H1 (cell line): ENCODE measurements around the gene PDLIM3. TPM values are rescaled to one million over a fixed set of nuclear protein-coding genes. Genes with fewer than 3 reads are reported as not detected.

Experiments used
- CTCF ChIA-PET: fragments of 300-600 bp; sonication (Branson Sonifier 250); formaldehyde crosslinking; loops from one replicate; lab custom pipeline; 2021; ENCODE audit not compliant: partially characterized antibody; lab: Charles Lee
- POLR2A ChIA-PET: fragments of 300-600 bp; sonication (Branson Sonifier 250); formaldehyde crosslinking; loops from one replicate; lab custom pipeline; 2021; ENCODE audit warnings: inconsistent platforms; ENCODE audit not compliant: partially characterized antibody; lab: Charles Lee
- DNase-seq, 2 experiments: peaks; one replicate each; pipeline versions ENCODE4 v3.0.0 to v3.0.0-alpha.2; 2010 to 2022; ENCODE audit warnings: low spot score in 2 of 2, low read depth in 1 of 2, mixed read lengths in 1 of 2
- FAIRE-seq: peaks from 2 replicates; lab custom pipeline; 2011; peaks lifted over from hg19 to GRCh38; lab: Jason Lieb, UNC
- H2AFZ ChIP-seq: 2 replicates; pipeline ENCODE4 v1.8.1; 2012; ENCODE audit warnings: low read length, inconsistent platforms
- H2AK5ac ChIP-seq: 2 replicates; pipeline ENCODE4 v1.6.1; 2013; ENCODE audit warnings: low read depth, low read length
- H2BK120ac ChIP-seq: replicated peaks from 2 replicates; pipeline ENCODE3; 2013; ENCODE audit warnings: low read depth, low read length, inconsistent platforms
- H2BK12ac ChIP-seq: 2 replicates; pipeline ENCODE4 v1.6.1; 2013; ENCODE audit warnings: low read depth, low read length
- H2BK15ac ChIP-seq: 2 replicates; pipeline ENCODE4 v1.6.1; 2013; ENCODE audit warnings: low read length
- H2BK20ac ChIP-seq: 2 replicates; pipeline ENCODE4 v1.6.1; 2013; ENCODE audit warnings: low read length
- H2BK5ac ChIP-seq: 2 replicates; pipeline ENCODE4 v1.6.1; 2013; ENCODE audit warnings: low read depth, low read length
- H3K14ac ChIP-seq: 2 replicates; pipeline ENCODE4 v1.6.1; 2013; ENCODE audit warnings: inconsistent platforms; ENCODE audit not compliant: insufficient read length
- H3K18ac ChIP-seq: 2 replicates; pipeline ENCODE4 v1.6.1; 2013; ENCODE audit warnings: low read length; ENCODE audit errors: extremely low read depth
- H3K23ac ChIP-seq: 2 replicates; pipeline ENCODE4 v1.6.1; 2013; ENCODE audit warnings: inconsistent platforms; ENCODE audit not compliant: insufficient read length
- H3K23me2 ChIP-seq: 2 replicates; pipeline ENCODE4 v1.6.1; 2013; ENCODE audit warnings: low read depth, low read length
- H3K27ac ChIP-seq: 2 replicates; pipeline ENCODE4 v1.6.1; 2011; ENCODE audit warnings: low read depth, low read length, inconsistent platforms
- H3K27me3 ChIP-seq, 4 experiments: replicated peaks in 1 of 4; 1 replicate in 1 of 4; 2 replicates in 3 of 4; pipeline versions ENCODE4 v1.6.1 to v1.8.1; 2011 to 2013; ENCODE audit warnings: low read length in 3 of 4, mild to moderate bottlenecking in 3 of 4, inconsistent platforms in 2 of 4, mixed read lengths in 2 of 4, moderate library complexity in 1 of 4; ENCODE audit not compliant: control insufficient read depth in 3 of 4, insufficient read depth in 3 of 4; ENCODE audit errors: extremely low read depth in 1 of 4
- H3K36me3 ChIP-seq, 4 experiments: 2 replicates each; pipeline versions ENCODE4 v1.6.1 to v1.8.1; 2011 to 2013; ENCODE audit warnings: mild to moderate bottlenecking in 4 of 4, low read length in 3 of 4, moderate library complexity in 2 of 4, control low read depth in 1 of 4, inconsistent platforms in 1 of 4; ENCODE audit not compliant: insufficient read depth in 4 of 4, control insufficient read depth in 2 of 4
- H3K4ac ChIP-seq: replicated peaks from 2 replicates; pipeline ENCODE3; 2013; ENCODE audit warnings: low read length, low read depth, mixed read lengths, inconsistent platforms; ENCODE audit not compliant: insufficient read length
- H3K4me1 ChIP-seq, 4 experiments: replicated peaks in 1 of 4; 1 replicate in 1 of 4; 2 replicates in 3 of 4; pipeline versions ENCODE4 v1.6.1 to v1.8.1; 2011 to 2013; ENCODE audit warnings: low read length in 3 of 4, inconsistent platforms in 2 of 4, mixed read lengths in 1 of 4; ENCODE audit not compliant: insufficient read depth in 4 of 4, control insufficient read depth in 3 of 4
- H3K4me2 ChIP-seq, 2 experiments: 2 replicates each; pipeline versions ENCODE4 v1.6.1 to v1.8.1; 2011 to 2013; ENCODE audit warnings: low read depth in 2 of 2, low read length in 2 of 2, control low read depth in 1 of 2, inconsistent platforms in 1 of 2, mild to moderate bottlenecking in 1 of 2; ENCODE audit not compliant: insufficient read depth in 1 of 2
- H3K4me3 ChIP-seq, 4 experiments: fragments of 200-600, 300-600 bp in 1 of 4; sonication (generic), shearing (Covaris generic), sonication (Bioruptor Twin) in 1 of 4; 2 replicates each; pipeline versions ENCODE4 v1.5.1 to v1.8.1; 2011 to 2016; ENCODE audit warnings: low read length in 4 of 4, low read depth in 3 of 4, control low read depth in 2 of 4, inconsistent platforms in 2 of 4, mild to moderate bottlenecking in 2 of 4, mixed read lengths in 1 of 4, moderate library complexity in 1 of 4; ENCODE audit not compliant: insufficient read depth in 2 of 4; ENCODE audit errors: extremely low read depth in 1 of 4
- H3K56ac ChIP-seq: replicated peaks from 2 replicates; pipeline ENCODE3; 2013; ENCODE audit warnings: low read depth, mild to moderate bottlenecking, mixed read lengths, low read length, inconsistent platforms; ENCODE audit not compliant: insufficient read length
- H3K79me1 ChIP-seq: 2 replicates; pipeline ENCODE4 v1.6.1; 2013; ENCODE audit warnings: low read depth, low read length, control low read depth
- H3K79me2 ChIP-seq, 2 experiments: 2 replicates each; pipeline versions ENCODE4 v1.6.1 to v1.8.1; 2012 to 2013; ENCODE audit warnings: low read length in 2 of 2, mild to moderate bottlenecking in 2 of 2, inconsistent platforms in 1 of 2; ENCODE audit not compliant: insufficient read depth in 2 of 2, control insufficient read depth in 1 of 2
- H3K9ac ChIP-seq, 4 experiments: replicated peaks in 1 of 4; 1 replicate in 1 of 4; 2 replicates in 3 of 4; pipeline versions ENCODE4 v1.6.1 to v1.8.1; 2011 to 2013; ENCODE audit warnings: low read depth in 3 of 4, low read length in 3 of 4, control low read depth in 2 of 4, mild to moderate bottlenecking in 2 of 4, moderate library complexity in 2 of 4, inconsistent platforms in 1 of 4; ENCODE audit errors: extremely low read depth in 1 of 4
- H3K9me3 ChIP-seq, 2 experiments: 2 replicates each; pipeline versions ENCODE4 v1.6.1 to v1.8.1; 2012 to 2013; ENCODE audit warnings: mild to moderate bottlenecking in 2 of 2, moderate library complexity in 2 of 2, control low read depth in 1 of 2, inconsistent platforms in 1 of 2, low read depth in 1 of 2, low read length in 1 of 2, mixed read lengths in 1 of 2; ENCODE audit not compliant: insufficient read depth in 2 of 2
- H4K20me1 ChIP-seq, 2 experiments: replicated peaks in 1 of 2; 2 replicates each; pipeline versions ENCODE3 to v1.8.1; 2011 to 2013; ENCODE audit warnings: inconsistent platforms in 2 of 2, low read length in 2 of 2, mild to moderate bottlenecking in 1 of 2; ENCODE audit not compliant: insufficient read depth in 2 of 2, control insufficient read depth in 1 of 2
- H4K5ac ChIP-seq: 2 replicates; pipeline ENCODE4 v1.6.1; 2013; ENCODE audit warnings: low read length, low read depth, mixed read lengths, inconsistent platforms; ENCODE audit not compliant: insufficient read length
- H4K8ac ChIP-seq: 2 replicates; pipeline ENCODE4 v1.8.0; 2013; ENCODE audit warnings: mild to moderate bottlenecking, moderate library complexity, low read length, inconsistent platforms; ENCODE audit not compliant: insufficient read depth; ENCODE audit errors: extremely low read depth
- H4K91ac ChIP-seq: replicated peaks from 2 replicates; pipeline ENCODE3; 2013; ENCODE audit warnings: low read length, mixed read lengths, inconsistent platforms; ENCODE audit not compliant: insufficient read length
- CTCF ChIP-seq, 3 experiments: IDR thresholded peaks; 1 replicate in 2 of 3; 2 replicates in 1 of 3; pipeline versions ENCODE4 v1.5.1 to v1.6.1; 2011; ENCODE audit warnings: low read length in 3 of 3, mild to moderate bottlenecking in 3 of 3, inconsistent platforms in 2 of 3, low read depth in 1 of 3, moderate library complexity in 1 of 3; ENCODE audit not compliant: insufficient read depth in 1 of 3; ENCODE audit errors: control extremely low read depth in 1 of 3
- HDAC6 ChIP-seq: IDR thresholded peaks from one replicate; pipeline ENCODE4 v1.7.1; 2012; ENCODE audit warnings: low read depth, mild to moderate bottlenecking, inconsistent platforms, low read length, moderate library complexity
- RAD21 ChIP-seq, 2 experiments: IDR thresholded peaks in 1 of 2; conservative IDR thresholded peaks in 1 of 2; 2 replicates each; pipeline ENCODE4 v1.6.1; 2011; ENCODE audit warnings: low read depth in 2 of 2, low read length in 2 of 2, improper control_type of control experiment in 1 of 2, inconsistent platforms in 1 of 2, mild to moderate bottlenecking in 1 of 2, moderate library complexity in 1 of 2
- WGBS, 2 experiments: shearing (Covaris generic) in 1 of 2; methylation state at CpG; one replicate each; pipeline versions ENCODE4 v1.1.6 to v1.1.7; 2013 to 2015; ENCODE audit warnings: low lambda C conversion rate in 2 of 2, mixed read lengths in 2 of 2, inconsistent platforms in 1 of 2, low coverage in 1 of 2, missing lambda C conversion rate in 1 of 2; ENCODE audit not compliant: insufficient replicate concordance in 2 of 2, insufficient coverage in 1 of 2, insufficient read length in 1 of 2; ENCODE audit errors: extremely low coverage in 1 of 2, missing lambda C conversion rate in 1 of 2; 5-methylcytosine and 5-hydroxymethylcytosine counted together
- polyA plus RNA-seq, 7 experiments: library from polyadenylated mRNA; depleted of rRNA in 3 of 7; stranded (reverse) in 5 of 7; unstranded in 2 of 7; fragments of >200 nt in 5 of 7; fragments of 200-250 nt in 2 of 7; gene quantifications; 1 replicate in 5 of 7; 2 replicates in 1 of 7; 4 replicates in 1 of 7; pipeline versions ENCODE4 v1.2.1 to v1.2.3, GENCODE V29; 2011 to 2013; ENCODE audit warnings: missing spikeins in 2 of 7, mixed read lengths in 2 of 7
- total RNA-seq: library from RNA; stranded (reverse); fragmentation: NEBNext Ultra II Directional; extraction: Animal tissue kit (Norgen Biotek cat#: 25700); gene quantifications from 2 replicates; pipeline ENCODE4 v1.2.1, GENCODE V29; 2021

PDLIM3 gene
- total and polyA plus RNA-seq, 2 of the 8 experiments (the other 6 are each of a cell fraction or from before 2014, with no cell fraction given): 7.6 to 8.1 TPM

GRCh38 chr4:185464183-185464582 is 71.1 kb downstream of the PDLIM3 start:
- no peaks in the 10 kb centered on the region for H3K79me1 ChIP-seq
- WGBS, 2 experiments: 54% methylated on average over 6 of the region's 6 CpGs; no CpG with 5 or more reads in 1 of the 2 experiments

More at GRCh38 chr4:185464183-185464582, 71.1 kb downstream of the PDLIM3 start:
- H3K27ac ChIP-seq: no peak overlapping the region
- H2BK120ac ChIP-seq: no peak overlapping the region
- no peak overlapping the region for H2AFZ ChIP-seq
- no peak overlapping the region for H3K4me2 ChIP-seq
- TF ChIP-seq HDAC6 (no peak), CTCF (IDR thresholded peaks at IDR 0.05; ENCODE audit: control extremely low read depth in 1 of 3, insufficient read depth in 1 of 3, low read depth in 1 of 3, low read length in 3 of 3) (peak; percentile 32 to 40 (median 39); a peak in 3 of 4 replicates), RAD21 (IDR thresholded peaks at IDR 0.05 in 1 of 2, conservative IDR thresholded peaks at IDR 0.05 in 1 of 2; ENCODE audit: low read depth in 2 of 2, low read length in 2 of 2) (peak; percentile 53 to 57)
- no peak overlapping the region for H2BK12ac ChIP-seq
- no peak overlapping the region for H4K91ac ChIP-seq
- H3K14ac ChIP-seq: no peak overlapping the region
- no peaks in the 10 kb centered on the region; a peak in 3 of 7 replicates for H3K4me1 ChIP-seq
- H2AK5ac ChIP-seq: no peak overlapping the region
- no peak overlapping the region for H3K4ac ChIP-seq
- H3K4me3 ChIP-seq: no peak overlapping the region
- H3K27me3 ChIP-seq: no peaks in the 10 kb centered on the region
- no peak overlapping the region for H3K9ac ChIP-seq
- no peaks in the 10 kb centered on the region for H3K79me2 ChIP-seq
- ChIA-PET CTCF (interaction anchor here (0.6 to 1.9 kb wide), 5 partner anchors 9 to 574 kb away, joined by 3 to 6 read pairs (median 3); a partner anchor contains a TSS), POLR2A (interaction anchor here (0.7 to 0.9 kb wide), 3 partner anchors 10 to 26 kb away, joined by 3 read pairs; no protein-coding TSS in a partner anchor)
- FAIRE-seq (no peak), DNase-seq (no peak)
- no peak overlapping the region for H4K8ac ChIP-seq
- H3K23me2 ChIP-seq: no peaks in the 10 kb centered on the region
- no peak overlapping the region for H3K23ac ChIP-seq
- no peaks in the 10 kb centered on the region for H3K36me3 ChIP-seq
- no peak overlapping the region for H3K56ac ChIP-seq
- H3K9me3 ChIP-seq: no peaks in the 10 kb centered on the region
- no peak overlapping the region for H4K5ac ChIP-seq
- H2BK20ac ChIP-seq: no peak overlapping the region
- H2BK15ac ChIP-seq: no peak overlapping the region
- no peaks in the 10 kb centered on the region for H4K20me1 ChIP-seq
- no peak overlapping the region for H2BK5ac ChIP-seq
- H3K18ac ChIP-seq: no peak overlapping the region; the same call in 1 of the 2 replicates
